Superior temporal gyrus (tissue), 1 donor: ENCODE data around the gene IFT81.
A peak's percentile ranks its signal among the peaks of the same experiment; 100 is the strongest.

ENCODE experiments used
- DNase-seq: peaks from one replicate; pipeline ENCODE4 v3.0.0-alpha.2; 2016; ENCODE audit errors: extremely low spot score

The IFT81 gene

GRCh38 chr12:110149086-110149660 lies 25.0 kb downstream of the IFT81 start:
- DNase-seq: no peak

GRCh38 chr12:110156766-110157165 lies 32.6 kb downstream of the IFT81 start:
- DNase-seq: no peak

GRCh38 chr12:110157539-110157938 lies 33.4 kb downstream of the IFT81 start:
- DNase-seq: no peak

- DNase-seq: no peak
Observed at GRCh38 chr12:110159671-110160245, 35.6 kb downstream of the IFT81 start.

- no peak for DNase-seq
Observed at GRCh38 chr12:110165540-110166159, 41.5 kb downstream of the IFT81 start.

GRCh38 chr12:110168732-110169455 lies 44.7 kb downstream of the IFT81 start:
- no peak for DNase-seq

GRCh38 chr12:110170535-110171185 lies 46.5 kb downstream of the IFT81 start:
- no peak for DNase-seq

GRCh38 chr12:110171186-110171538 lies 47.0 kb downstream of the IFT81 start:
- DNase-seq: no peak

- DNase-seq: no peak
Observed at GRCh38 chr12:110171636-110172035, 47.5 kb downstream of the IFT81 start.

- no peak for DNase-seq
Observed at GRCh38 chr12:110174373-110174996, 50.3 kb downstream of the IFT81 start.

- peak; percentile 1 for DNase-seq
Observed at GRCh38 chr12:110175201-110175600, 51.0 kb downstream of the IFT81 start.

- peak; percentile 18 for DNase-seq
Observed at GRCh38 chr12:110176745-110177144, 52.6 kb downstream of the IFT81 start.

GRCh38 chr12:110179291-110179690 lies 55.1 kb downstream of the IFT81 start:
- DNase-seq: no peak

- DNase-seq: no peak
Observed at GRCh38 chr12:110180591-110181005, 56.4 kb downstream of the IFT81 start.

GRCh38 chr12:110182281-110182680 lies 58.1 kb downstream of the IFT81 start:
- no peak for DNase-seq

GRCh38 chr12:110183386-110183785 lies 59.2 kb downstream of the IFT81 start:
- DNase-seq: peak; percentile 86

- DNase-seq: no peak
Observed at GRCh38 chr12:110185626-110186025, 61.5 kb downstream of the IFT81 start.

GRCh38 chr12:110186059-110186458 lies 61.9 kb downstream of the IFT81 start:
- no peak for DNase-seq

- no peak for DNase-seq
Observed at GRCh38 chr12:110193196-110193595, 69.0 kb downstream of the IFT81 start.

- DNase-seq: no peak
Observed at GRCh38 chr12:110197003-110197402, 72.8 kb downstream of the IFT81 start.

GRCh38 chr12:110198386-110198785 lies 74.2 kb downstream of the IFT81 start:
- DNase-seq: no peak
